Heart left ventricle (tissue), 13 donors: ENCODE measurements around the gene CBX6.

Source experiments
- CTCF ChIP-seq, 12 donors: fragments of 200-600 bp; sonication (generic) in 4 of 12; IDR thresholded peaks; one replicate each; pipeline versions ENCODE4 v1.5.0 to v1.8.0; 2018 to 2022; ENCODE audit warnings: antibody characterized with exemption in 12 of 12, mild to moderate bottlenecking in 5 of 12
- POLR2A ChIP-seq, 2 donors: fragments of 450-650 bp; IDR thresholded peaks; one replicate each; pipeline ENCODE4 v1.6.1; 2017; ENCODE audit warnings: antibody characterized with exemption in 2 of 2, mild to moderate bottlenecking in 2 of 2, moderate library complexity in 2 of 2
- donor health status: ischemic (EF 13 %, LVEDD 7.1; RV severe dilation, severe dysfunction).
- donor health status: DM: no; HTN: yes; CAD: no.
- donor health status: DM: no; HTN: no; CAD: no.
- donor health status: ischemic (EF 25% LVEDD 6.9; RV normal size, moderate dysfunction).
- donor health status: ischemic (EF 25% LVEDD 5.7; RV mildly dilated, moderate dysfunction).
- donor health status: ischemic (EF 35%, LVEDD 5.7; RV mildly dilated, moderate dysfunction).
- donor health status: nonischemic (EF 11% LVEDD 7.7; RV severe dilation, severe dysfunction).
- donor health status: DM: yes; HTN: yes; CAD: no.
- donor health status: PGD.
- donor health status: ischemic (EF 29% LVEDD 5.4; RV normal size, mild dysfunction).
- donor health status: nonischemic (EF 23%, LVEDD 6.1; RV moderate dilation, normal function).

- TF ChIP-seq POLR2A (IDR thresholded peaks at IDR 0.05), result no peak
- no peak for TF ChIP-seq CTCF (IDR thresholded peaks at IDR 0.05)
Measured at GRCh38 chr22:38866024-38866398, 6.0 kb downstream of the CBX6 start.
